ENCODE measurements around the gene RGS1.

- TF ChIP-seq CTCF (conservative IDR thresholded peaks at IDR 0.05; ENCODE audit: low read depth in 2 of 2) (no peak), EZH2phosphoT487 (IDR thresholded peaks at IDR 0.05; ENCODE audit: unreplicated experiment) (no peak), ZNF331 (CRISPR knock-in tag; IDR thresholded peaks at IDR 0.05; ENCODE audit: low read depth) (no peak), POLR2AphosphoS5 (IDR thresholded peaks at IDR 0.05; ENCODE audit: low read depth) (no peak), CREB1 (CRISPR knock-in tag; IDR thresholded peaks at IDR 0.05; ENCODE audit: low read depth) (no peak), NANOG (IDR thresholded peaks at IDR 0.05; ENCODE audit: borderline replicate concordance) (no peak), REST (IDR thresholded peaks at IDR 0.05; ENCODE audit: unreplicated experiment) (no peak), EZH2 (IDR thresholded peaks at IDR 0.05; ENCODE audit: low read depth, unreplicated experiment) (no peak)
- TF ChIP-seq, protein P1, sequence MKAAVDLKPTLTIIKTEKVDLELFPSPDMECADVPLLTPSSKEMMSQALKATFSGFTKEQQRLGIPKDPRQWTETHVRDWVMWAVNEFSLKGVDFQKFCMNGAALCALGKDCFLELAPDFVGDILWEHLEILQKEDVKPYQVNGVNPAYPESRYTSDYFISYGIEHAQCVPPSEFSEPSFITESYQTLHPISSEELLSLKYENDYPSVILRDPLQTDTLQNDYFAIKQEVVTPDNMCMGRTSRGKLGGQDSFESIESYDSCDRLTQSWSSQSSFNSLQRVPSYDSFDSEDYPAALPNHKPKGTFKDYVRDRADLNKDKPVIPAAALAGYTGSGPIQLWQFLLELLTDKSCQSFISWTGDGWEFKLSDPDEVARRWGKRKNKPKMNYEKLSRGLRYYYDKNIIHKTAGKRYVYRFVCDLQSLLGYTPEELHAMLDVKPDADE (IDR thresholded peaks at IDR 0.05), result no peak
Observed at GRCh38 chr1:192598589-192598988, 23.0 kb downstream of the RGS1 start.
